ENCODE data around the gene LPIN2.
"Not testable (repeated sequence)": the region's sequence is repeated elsewhere in the genome, so short reads cannot be mapped to it uniquely, and the experiment has no call there.

The LPIN2 gene, protein sequence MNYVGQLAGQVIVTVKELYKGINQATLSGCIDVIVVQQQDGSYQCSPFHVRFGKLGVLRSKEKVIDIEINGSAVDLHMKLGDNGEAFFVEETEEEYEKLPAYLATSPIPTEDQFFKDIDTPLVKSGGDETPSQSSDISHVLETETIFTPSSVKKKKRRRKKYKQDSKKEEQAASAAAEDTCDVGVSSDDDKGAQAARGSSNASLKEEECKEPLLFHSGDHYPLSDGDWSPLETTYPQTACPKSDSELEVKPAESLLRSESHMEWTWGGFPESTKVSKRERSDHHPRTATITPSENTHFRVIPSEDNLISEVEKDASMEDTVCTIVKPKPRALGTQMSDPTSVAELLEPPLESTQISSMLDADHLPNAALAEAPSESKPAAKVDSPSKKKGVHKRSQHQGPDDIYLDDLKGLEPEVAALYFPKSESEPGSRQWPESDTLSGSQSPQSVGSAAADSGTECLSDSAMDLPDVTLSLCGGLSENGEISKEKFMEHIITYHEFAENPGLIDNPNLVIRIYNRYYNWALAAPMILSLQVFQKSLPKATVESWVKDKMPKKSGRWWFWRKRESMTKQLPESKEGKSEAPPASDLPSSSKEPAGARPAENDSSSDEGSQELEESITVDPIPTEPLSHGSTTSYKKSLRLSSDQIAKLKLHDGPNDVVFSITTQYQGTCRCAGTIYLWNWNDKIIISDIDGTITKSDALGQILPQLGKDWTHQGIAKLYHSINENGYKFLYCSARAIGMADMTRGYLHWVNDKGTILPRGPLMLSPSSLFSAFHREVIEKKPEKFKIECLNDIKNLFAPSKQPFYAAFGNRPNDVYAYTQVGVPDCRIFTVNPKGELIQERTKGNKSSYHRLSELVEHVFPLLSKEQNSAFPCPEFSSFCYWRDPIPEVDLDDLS

GRCh38 chr18:3013024-3013804 lies at the start of gene LPIN2:
LPIN2 (minus strand) TSS chr18:3013144; CDS start chr18:2960840, 52,304 bp downstream.
- DNase-seq, result peak; percentile 74

- no peak for DNase-seq
Observed at GRCh38 chr18:3061581-3062312, 48.8 kb upstream of the LPIN2 start.

DNA sequence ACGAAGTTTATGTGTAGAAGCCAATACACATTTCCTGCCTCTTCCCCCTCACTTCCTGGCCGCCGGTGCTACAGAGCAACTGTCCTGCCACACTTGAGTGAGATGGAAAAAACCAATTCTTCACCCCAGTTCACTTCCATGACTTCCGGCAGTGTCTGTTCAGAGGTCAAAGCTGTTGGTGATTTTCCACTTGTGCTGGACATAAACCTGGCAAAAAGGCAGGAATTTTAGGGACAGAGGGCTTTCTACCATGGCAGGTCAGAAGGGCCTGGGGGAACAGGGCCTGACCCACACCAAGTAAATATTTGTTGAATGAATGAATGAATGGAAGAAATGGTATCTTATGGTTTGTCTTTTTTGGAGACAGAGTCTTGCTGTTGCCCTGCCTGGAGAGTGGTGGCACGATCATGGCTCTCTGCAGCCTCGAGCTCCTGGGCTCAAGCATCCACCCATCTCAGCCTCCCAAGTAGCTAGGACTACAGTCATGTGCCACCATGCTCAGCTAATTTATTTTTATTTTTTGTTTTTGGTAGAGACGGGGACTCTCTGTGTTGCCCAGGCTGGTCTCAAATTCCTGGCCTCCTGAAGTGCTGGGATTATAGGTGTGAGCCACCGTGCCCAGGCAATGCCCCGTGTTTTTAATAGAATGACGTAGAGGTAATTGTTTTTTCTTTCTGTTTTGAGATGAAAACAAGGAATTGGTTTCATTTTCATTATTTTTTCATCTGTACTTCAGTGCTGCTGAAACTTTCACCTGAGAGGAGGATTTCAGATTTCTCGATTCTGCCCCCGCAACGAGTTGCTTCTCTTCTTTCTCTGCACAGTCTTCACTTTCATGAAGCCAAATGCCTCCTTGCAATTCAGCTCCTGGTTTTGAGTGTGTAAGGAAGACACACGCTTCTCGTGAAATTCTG lies 48.0 kb upstream of the LPIN2 start:
- DNase-seq, result no peak

GRCh38 chr18:3059272-3059671 lies 46.3 kb upstream of the LPIN2 start:
- DNase-seq, result no peak

DNA sequence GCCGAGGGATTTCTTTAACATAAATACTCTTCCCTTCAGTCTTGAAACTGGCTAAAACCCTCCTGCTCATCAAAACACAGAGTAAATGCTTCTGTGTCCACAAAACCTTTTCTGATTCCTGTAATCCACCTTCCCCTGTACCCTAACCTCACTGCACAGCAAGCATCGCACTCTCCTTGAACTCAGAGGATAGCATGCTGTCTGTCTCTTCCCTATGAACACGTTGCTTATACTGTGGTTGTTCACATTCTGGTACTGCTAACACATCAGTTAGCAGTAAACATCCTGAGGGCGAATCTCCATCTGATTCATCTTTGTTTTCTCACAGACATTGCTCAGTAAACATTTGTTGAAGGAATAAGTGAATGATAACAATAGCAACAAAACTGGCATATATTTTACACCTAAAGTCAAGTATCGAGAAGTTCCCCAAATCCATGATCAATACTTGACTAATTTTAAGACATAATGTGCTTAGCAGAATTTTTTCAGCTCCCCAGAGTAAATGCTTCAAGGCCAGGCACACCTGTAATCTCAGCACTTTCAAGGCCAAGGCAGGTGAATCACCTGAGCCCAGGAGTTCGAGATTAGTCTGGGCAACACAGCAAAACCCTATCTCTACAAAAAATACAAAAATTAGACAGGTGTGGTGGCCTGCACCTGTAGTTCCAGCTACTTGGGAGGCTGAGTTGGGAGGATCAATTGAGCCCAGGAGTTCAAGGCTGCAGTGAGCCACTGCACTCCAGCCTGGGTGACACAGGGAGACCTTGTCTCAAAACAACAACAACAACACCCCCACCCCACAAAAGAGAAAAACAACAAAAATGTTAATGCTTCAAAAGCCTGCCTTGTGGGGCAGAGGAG lies 45.6 kb upstream of the LPIN2 start:
- DNase-seq, result no peak

DNA sequence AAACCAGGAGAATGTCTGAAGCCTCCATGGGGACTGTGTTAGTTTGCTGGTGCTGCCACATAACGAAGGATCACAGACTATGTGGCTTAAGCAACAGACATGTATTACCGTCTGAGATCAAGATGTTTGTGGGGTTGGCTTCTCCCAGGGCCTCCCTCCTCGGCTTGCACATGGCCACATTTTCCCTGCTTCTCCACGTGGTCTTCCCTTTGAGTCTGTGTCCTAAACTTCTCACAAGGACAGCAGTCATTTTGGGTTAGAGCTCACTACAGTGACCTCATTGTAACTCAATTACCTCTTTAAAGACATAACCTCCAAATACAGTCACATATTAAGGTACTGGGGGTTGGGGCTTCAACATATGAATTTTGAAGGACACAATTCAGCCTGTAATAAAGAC lies 44.6 kb upstream of the LPIN2 start:
- DNase-seq, result no peak

GRCh38 chr18:3056311-3056710 lies 43.4 kb upstream of the LPIN2 start:
- no peak for DNase-seq

GRCh38 chr18:3055816-3056215 lies 42.9 kb upstream of the LPIN2 start:
- no peak for DNase-seq

GRCh38 chr18:3055186-3055728 lies 42.3 kb upstream of the LPIN2 start:
- DNase-seq, result no peak

GRCh38 chr18:3054780-3055179 lies 41.8 kb upstream of the LPIN2 start:
- DNase-seq, result no peak

GRCh38 chr18:3054214-3054613 lies 41.3 kb upstream of the LPIN2 start:
- DNase-seq, result no peak

- DNase-seq, result no peak
Observed at GRCh38 chr18:3053081-3053480, 40.1 kb upstream of the LPIN2 start.

DNA sequence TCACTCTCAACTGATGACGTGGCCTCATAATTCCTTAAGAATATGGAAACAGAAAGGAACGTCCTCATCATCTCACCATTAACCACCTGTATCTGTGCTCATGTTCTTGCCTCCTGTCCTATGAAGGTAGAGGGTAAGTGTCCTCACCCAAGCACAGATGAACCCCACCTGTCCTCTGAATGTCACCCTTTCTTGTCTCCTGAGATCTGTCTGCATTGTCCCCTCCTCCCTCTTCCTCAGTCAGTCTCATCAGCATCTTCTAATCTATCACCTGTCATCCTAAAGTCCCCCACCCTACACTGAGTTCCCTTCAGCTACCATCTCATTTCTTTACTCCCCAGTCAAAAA lies 39.4 kb upstream of the LPIN2 start:
- DNase-seq, result no peak

DNA sequence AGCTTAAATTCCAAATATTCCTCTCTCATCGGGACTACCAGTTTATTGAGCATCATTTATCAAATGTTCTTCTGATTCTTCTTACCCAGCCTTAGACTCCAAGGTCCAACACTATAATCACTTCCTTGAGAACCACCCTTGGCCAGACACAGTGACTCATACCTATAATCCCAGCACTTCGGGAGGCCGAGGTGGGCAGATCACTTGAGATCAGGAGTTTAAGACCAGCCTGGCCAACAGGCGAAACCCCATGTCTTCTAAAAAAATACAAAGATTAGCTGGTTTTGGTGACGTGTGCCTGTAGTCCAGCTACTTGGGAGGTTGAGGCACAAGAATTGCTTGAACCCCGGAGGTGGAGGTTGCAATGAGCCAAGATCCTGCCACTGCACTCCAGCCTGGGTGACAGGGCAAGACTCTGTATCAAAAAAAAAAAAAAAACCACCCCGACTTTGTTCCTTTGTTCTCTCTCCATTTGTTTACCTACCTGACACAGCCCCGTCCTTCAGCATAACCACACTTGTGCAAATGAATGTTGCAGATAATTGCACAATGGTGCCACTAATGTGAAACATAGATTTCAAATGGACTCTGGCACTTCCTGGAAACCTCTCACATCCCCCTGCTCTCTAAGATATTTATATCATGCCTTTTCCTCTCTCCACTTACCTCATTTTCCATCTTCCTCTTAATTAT lies 38.9 kb upstream of the LPIN2 start:
- no peak for DNase-seq

DNA sequence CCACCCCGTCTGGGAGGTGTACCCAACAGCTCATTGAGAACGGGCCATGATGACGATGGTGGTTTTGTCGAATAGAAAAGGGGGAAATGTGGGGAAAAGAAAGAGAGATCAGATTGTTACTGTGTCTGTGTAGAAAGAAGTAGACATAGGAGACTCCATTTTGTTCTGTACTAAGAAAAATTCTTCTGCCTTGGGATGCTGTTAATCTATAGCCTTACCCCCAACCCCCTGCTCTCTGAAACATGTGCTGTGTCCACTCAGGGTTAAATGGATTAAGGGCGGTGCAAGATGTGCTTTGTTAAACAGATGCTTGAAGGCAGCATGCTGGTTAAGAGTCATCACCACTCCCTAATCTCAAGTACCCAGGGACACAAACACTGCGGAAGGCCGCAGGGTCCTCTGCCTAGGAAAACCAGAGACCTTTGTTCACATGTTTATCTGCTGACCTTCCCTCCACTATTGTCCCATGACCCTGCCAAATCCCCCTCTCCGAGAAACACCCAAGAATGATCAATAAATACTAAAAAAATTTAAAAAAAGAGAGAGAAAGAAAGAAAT lies 37.0 kb upstream of the LPIN2 start:
- DNase-seq, result not testable (repeated sequence)

DNA sequence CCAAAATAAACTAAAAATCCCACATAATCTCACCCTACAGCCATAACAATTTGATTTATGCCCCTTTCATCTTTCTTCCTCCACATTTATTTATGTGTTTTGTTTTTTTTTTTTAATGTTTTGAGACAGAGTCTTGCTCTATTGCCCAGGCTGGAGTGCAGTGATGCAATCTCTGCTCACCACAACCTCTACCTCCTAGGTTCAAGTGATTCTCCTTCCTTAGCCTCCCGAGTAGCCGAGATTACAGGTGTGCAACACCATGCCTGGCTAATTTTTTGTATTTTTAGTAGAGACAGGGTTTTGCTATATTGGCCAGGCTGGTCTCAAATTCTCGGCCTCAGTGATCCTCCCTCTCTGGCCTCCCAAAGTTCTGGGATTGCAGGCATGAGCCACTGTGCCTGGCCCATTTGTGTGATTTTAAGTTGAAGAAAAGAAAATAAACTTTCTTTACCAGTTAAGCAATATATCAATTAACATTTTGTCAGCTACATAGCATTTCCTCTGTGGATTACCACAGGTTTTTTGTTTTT lies 35.9 kb upstream of the LPIN2 start:
- DNase-seq, result no peak

DNA sequence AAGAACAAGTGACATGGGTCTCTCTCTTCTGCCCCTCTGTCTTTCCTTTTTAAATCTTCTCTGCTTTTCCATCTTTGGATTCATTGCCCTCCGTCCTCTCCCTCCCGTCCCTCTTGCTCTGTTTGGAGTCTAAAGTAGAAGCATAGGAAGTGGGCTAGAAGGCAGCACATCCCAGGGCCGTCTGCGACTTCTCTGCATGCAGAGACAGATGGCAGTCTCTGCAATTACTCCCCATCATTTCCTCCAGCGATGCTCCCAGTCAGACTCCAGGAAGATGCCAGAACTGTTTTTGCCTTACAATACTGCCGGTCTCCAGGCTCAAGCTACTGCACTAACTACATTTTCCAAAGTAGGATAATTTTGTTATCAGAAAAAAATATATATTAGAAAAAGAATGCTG lies 35.2 kb upstream of the LPIN2 start:
- DNase-seq, result no peak

GRCh38 chr18:3046216-3046808 lies 33.4 kb upstream of the LPIN2 start:
- DNase-seq, result no peak
